ENCODE measurements around the gene GRHL3. TPM values are rescaled to one million over a fixed set of nuclear protein-coding genes. Genes with fewer than 3 reads are reported as not detected.

The GRHL3 gene
- total RNA-seq, 1 donor from 2014 or later, result 1.5 TPM

- no peaks in the 10 kb centered on the region for H3K79me2 ChIP-seq (ENCODE audit: low read depth)
- H3K27ac ChIP-seq, result no peak overlapping the region
- H3K4me1 Mint-ChIP-seq, result peaks cover 10% of the 10 kb centered on the region
- H3K9ac ChIP-seq, result no peak overlapping the region
- H3K9me3 Mint-ChIP-seq, result no peaks in the 10 kb centered on the region
- no peaks in the 10 kb centered on the region for H3K4me1 ChIP-seq
- no peak for DNase-seq (ENCODE audit: low spot score)
- H3F3A ChIP-seq (ENCODE audit: low read depth), result no peaks in the 10 kb centered on the region
- H3K27me3 Mint-ChIP-seq (ENCODE audit: insufficient read depth, low read depth), result peaks cover 18% of the 10 kb centered on the region
- H4K20me1 ChIP-seq (ENCODE audit: low read depth), result no peaks in the 10 kb centered on the region
- no peak overlapping the region for H3K27ac Mint-ChIP-seq
- no peak for TF ChIP-seq CTCF (IDR thresholded peaks at IDR 0.05)
- TF ChIP-seq EZH2 (IDR thresholded peaks at IDR 0.05), result no peak
- no peak for TF ChIP-seq EZH2phosphoT487 (IDR thresholded peaks at IDR 0.05)
- H2AFZ ChIP-seq (replicated peaks), result no peak overlapping the region
- H3K4me3 ChIP-seq, result no peak overlapping the region
- H3K36me3 Mint-ChIP-seq, result peaks cover 5% of the 10 kb centered on the region
- H3K9me3 ChIP-seq (ENCODE audit: low read depth), result no peaks in the 10 kb centered on the region
- H3K4me2 ChIP-seq, result no peak overlapping the region
- no peak overlapping the region for H3K4me3 Mint-ChIP-seq
- H3K36me3 ChIP-seq, result no peaks in the 10 kb centered on the region
- H3K27me3 ChIP-seq, result no peaks in the 10 kb centered on the region
These were observed 34.2 kb downstream of the GRHL3 start for GRCh38 chr1:24353292-24353891.

GRCh38 chr1:24355466-24355865, 36.3 kb downstream of the GRHL3 start:
- Mint-ChIP-seq H3K27ac (no peak overlapping the region), H3K4me3 (no peak overlapping the region), H3K9me3 (no peaks in the 10 kb centered on the region), H3K36me3 (peaks cover 9% of the 10 kb centered on the region), H3K4me1 (peaks cover 11% of the 10 kb centered on the region), H3K27me3 (ENCODE audit: insufficient read depth, low read depth) (peaks cover 16% of the 10 kb centered on the region)
- H3K4me1 ChIP-seq, result no peaks in the 10 kb centered on the region
- no peaks in the 10 kb centered on the region for H3K79me2 ChIP-seq (ENCODE audit: low read depth)
- no peaks in the 10 kb centered on the region for H3F3A ChIP-seq (ENCODE audit: low read depth)
- no peaks in the 10 kb centered on the region for H3K36me3 ChIP-seq
- no peak overlapping the region for H3K9ac ChIP-seq
- no peak overlapping the region for H3K4me2 ChIP-seq
- TF ChIP-seq EZH2phosphoT487 (IDR thresholded peaks at IDR 0.05) (no peak), EZH2 (IDR thresholded peaks at IDR 0.05) (no peak), CTCF (IDR thresholded peaks at IDR 0.05) (no peak)
- no peak overlapping the region for H3K27ac ChIP-seq
- no peaks in the 10 kb centered on the region for H4K20me1 ChIP-seq (ENCODE audit: low read depth)
- H3K27me3 ChIP-seq, result no peaks in the 10 kb centered on the region
- no peak for DNase-seq (ENCODE audit: low spot score)
- no peaks in the 10 kb centered on the region for H3K9me3 ChIP-seq (ENCODE audit: low read depth)
- no peak overlapping the region for H3K4me3 ChIP-seq
- H2AFZ ChIP-seq (replicated peaks), result no peak overlapping the region

GRCh38 chr1:24357038-24357437, 37.9 kb downstream of the GRHL3 start:
- H3K27me3 ChIP-seq, result no peaks in the 10 kb centered on the region
- no peak overlapping the region for H3K27ac Mint-ChIP-seq
- H3K9me3 Mint-ChIP-seq, result no peaks in the 10 kb centered on the region

More at GRCh38 chr1:24357038-24357437, 37.9 kb downstream of the GRHL3 start:
- Histone ChIP-seq H3K36me3 (no peaks in the 10 kb centered on the region), H3K4me1 (no peaks in the 10 kb centered on the region), H3K9ac (no peak overlapping the region), H2AFZ (replicated peaks) (no peak overlapping the region), H4K20me1 (ENCODE audit: low read depth) (no peaks in the 10 kb centered on the region), H3K9me3 (ENCODE audit: low read depth) (no peaks in the 10 kb centered on the region), H3K79me2 (ENCODE audit: low read depth) (no peaks in the 10 kb centered on the region), H3K4me3 (no peak overlapping the region), H3K27ac (no peak overlapping the region), H3F3A (ENCODE audit: low read depth) (no peaks in the 10 kb centered on the region), H3K4me2 (no peak overlapping the region)
- no peak for DNase-seq (ENCODE audit: low spot score)
- Mint-ChIP-seq H3K4me3 (no peak overlapping the region), H3K4me1 (peaks cover 12% of the 10 kb centered on the region), H3K36me3 (peaks cover 11% of the 10 kb centered on the region), H3K27me3 (ENCODE audit: insufficient read depth, low read depth) (peaks cover 13% of the 10 kb centered on the region)
- TF ChIP-seq EZH2 (IDR thresholded peaks at IDR 0.05), result no peak
- no peak for TF ChIP-seq CTCF (IDR thresholded peaks at IDR 0.05)
- TF ChIP-seq EZH2phosphoT487 (IDR thresholded peaks at IDR 0.05), result no peak

Data from neural progenitor cell (in vitro differentiated cells).